Calu3 (cell line): ENCODE measurements around the gene LGALS16. TPM values are rescaled to one million over a fixed set of nuclear protein-coding genes. Genes with fewer than 3 reads are reported as not detected.

Source experiments
- BruUV-seq: library from RNA; stranded (reverse); fragments of 400-500 nt; replicated peaks from 2 replicates; lab custom pipeline; 2021; lab: Mats Ljungman, UMichigan
- CTCF ChIA-PET: fragments of 300-600 bp; sonication (Branson Sonifier 250); formaldehyde crosslinking; loops from one replicate; lab custom pipeline; 2022; ENCODE audit warnings: antibody characterized with exemption; lab: Charles Lee
- DNase-seq: peaks from one replicate; pipeline ENCODE4 v3.0.0; 2022
- H3K27ac Mint-ChIP-seq: one replicate; pipeline ENCODE4 v1.8.0; 2022; ENCODE audit warnings: mixed read lengths; ENCODE audit not compliant: unreplicated experiment
- H3K27me3 Mint-ChIP-seq: one replicate; pipeline ENCODE4 v1.8.0; 2022; ENCODE audit warnings: mixed read lengths; ENCODE audit not compliant: unreplicated experiment
- H3K36me3 Mint-ChIP-seq: one replicate; pipeline ENCODE4 v1.8.0; 2022; ENCODE audit warnings: mild to moderate bottlenecking, moderate library complexity, mixed read lengths; ENCODE audit not compliant: insufficient read depth, unreplicated experiment
- H3K4me1 Mint-ChIP-seq: one replicate; pipeline ENCODE4 v1.8.0; 2022; ENCODE audit warnings: mild to moderate bottlenecking, low read depth, mixed read lengths; ENCODE audit not compliant: unreplicated experiment
- H3K4me3 Mint-ChIP-seq: one replicate; pipeline ENCODE4 v1.8.0; 2022; ENCODE audit warnings: mild to moderate bottlenecking, low read depth, moderate library complexity, mixed read lengths; ENCODE audit not compliant: unreplicated experiment
- H3K9me3 Mint-ChIP-seq: one replicate; pipeline ENCODE4 v1.8.0; 2022; ENCODE audit warnings: low read depth, mixed read lengths; ENCODE audit not compliant: unreplicated experiment
- intact Hi-C: fragments of 100-400 bp; cut with micrococcal nuclease; formaldehyde crosslinking; loops from one replicate; pipeline ENCODE4 v1.10.0; 2022; ENCODE audit not compliant: unreplicated experiment
- total RNA-seq: library from RNA; stranded (reverse); gene quantifications from 2 replicates; pipeline ENCODE4 v1.2.3, GENCODE V29; 2022
- TF ChIP-seq, protein P1 (sequence below): fragments of 200-600 bp; IDR thresholded peaks from one replicate; pipeline ENCODE4 v1.8.0; 2022; ENCODE audit warnings: antibody characterized with exemption; ENCODE audit not compliant: unreplicated experiment

LGALS16 gene
- total RNA-seq, 1 experiment from 2014 or later = not detected

GRCh38 chr19:39708594-39708993 is 52.9 kb downstream of the LGALS16 start:
- Mint-ChIP-seq H3K9me3 (no peaks in the 10 kb centered on the region), H3K4me1 (no peaks in the 10 kb centered on the region), H3K27me3 (peaks cover 100% of the 10 kb centered on the region), H3K4me3 (no peak overlapping the region), H3K36me3 (no peaks in the 10 kb centered on the region), H3K27ac (no peak overlapping the region)
- no peak for DNase-seq
- intact Hi-C loops = no loop called here
- CTCF ChIA-PET = no interaction called here
- no TSS peak for BruUV-seq
- TF ChIP-seq, protein P1, sequence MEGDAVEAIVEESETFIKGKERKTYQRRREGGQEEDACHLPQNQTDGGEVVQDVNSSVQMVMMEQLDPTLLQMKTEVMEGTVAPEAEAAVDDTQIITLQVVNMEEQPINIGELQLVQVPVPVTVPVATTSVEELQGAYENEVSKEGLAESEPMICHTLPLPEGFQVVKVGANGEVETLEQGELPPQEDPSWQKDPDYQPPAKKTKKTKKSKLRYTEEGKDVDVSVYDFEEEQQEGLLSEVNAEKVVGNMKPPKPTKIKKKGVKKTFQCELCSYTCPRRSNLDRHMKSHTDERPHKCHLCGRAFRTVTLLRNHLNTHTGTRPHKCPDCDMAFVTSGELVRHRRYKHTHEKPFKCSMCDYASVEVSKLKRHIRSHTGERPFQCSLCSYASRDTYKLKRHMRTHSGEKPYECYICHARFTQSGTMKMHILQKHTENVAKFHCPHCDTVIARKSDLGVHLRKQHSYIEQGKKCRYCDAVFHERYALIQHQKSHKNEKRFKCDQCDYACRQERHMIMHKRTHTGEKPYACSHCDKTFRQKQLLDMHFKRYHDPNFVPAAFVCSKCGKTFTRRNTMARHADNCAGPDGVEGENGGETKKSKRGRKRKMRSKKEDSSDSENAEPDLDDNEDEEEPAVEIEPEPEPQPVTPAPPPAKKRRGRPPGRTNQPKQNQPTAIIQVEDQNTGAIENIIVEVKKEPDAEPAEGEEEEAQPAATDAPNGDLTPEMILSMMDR = no peak

GRCh38 chr19:39709026-39709872 is 53.5 kb downstream of the LGALS16 start:
- H3K27me3 Mint-ChIP-seq = peaks cover 99% of the 10 kb centered on the region
- no peaks in the 10 kb centered on the region for H3K9me3 Mint-ChIP-seq
- DNase-seq = peak; percentile 33
- TF ChIP-seq, protein P1 = no peak
- H3K4me1 Mint-ChIP-seq = no peaks in the 10 kb centered on the region
- no TSS peak for BruUV-seq
- CTCF ChIA-PET = no interaction called here
- H3K36me3 Mint-ChIP-seq = no peaks in the 10 kb centered on the region
- intact Hi-C loops = no loop called here
- no peak overlapping the region for H3K27ac Mint-ChIP-seq
- H3K4me3 Mint-ChIP-seq = no peak overlapping the region

Other genes with a start within 250 kb of the LGALS16 start
- 70.8 and 107 TPM in 2 replicates for gene ZFP36, start 249.1 kb upstream of the LGALS16 start, total RNA-seq
- gene PLEKHG2, start 243.2 kb upstream of the LGALS16 start, total RNA-seq = 64.1 and 65.3 TPM in 2 replicates
- 1,912 and 1,929 TPM in 2 replicates for gene RPS16, start 220.0 kb upstream of the LGALS16 start, total RNA-seq
- gene SUPT5H, start 210.3 kb upstream of the LGALS16 start, total RNA-seq = 158 and 189 TPM in 2 replicates
- gene TIMM50, start 175.1 kb upstream of the LGALS16 start, total RNA-seq = 110 and 116 TPM in 2 replicates
- 0.19 and 0.42 TPM in 2 replicates for gene DLL3, start 157.0 kb upstream of the LGALS16 start, total RNA-seq
- not detected in 2 replicates for gene SELENOV, start 140.8 kb upstream of the LGALS16 start, total RNA-seq
- 2.4 and 3.3 TPM in 2 replicates for gene EID2B, start 123.1 kb upstream of the LGALS16 start, total RNA-seq
- gene EID2, start 115.8 kb upstream of the LGALS16 start, total RNA-seq = 14.6 and 17.5 TPM in 2 replicates
- gene LGALS13, start 53.4 kb upstream of the LGALS16 start, total RNA-seq = not detected in 2 replicates
- not detected in 2 replicates for gene LGALS14, start 48.6 kb downstream of the LGALS16 start, total RNA-seq
- gene CLC, start 82.1 kb downstream of the LGALS16 start, total RNA-seq = not detected in 2 replicates
- gene LEUTX, start 122.9 kb downstream of the LGALS16 start, total RNA-seq = not detected in 2 replicates
- 21.5 and 24.6 TPM in 2 replicates for gene DYRK1B, start 178.2 kb downstream of the LGALS16 start, total RNA-seq
- 641 and 724 TPM in 2 replicates for gene FBL, start 190.5 kb downstream of the LGALS16 start, total RNA-seq